H1 (cell line): ENCODE data around the gene ZNF213. TPM values are rescaled to one million over a fixed set of nuclear protein-coding genes. Genes with fewer than 3 reads are reported as not detected.

Source experiments
- CTCF ChIA-PET: fragments of 300-600 bp; sonication (Branson Sonifier 250); formaldehyde crosslinking; loops from one replicate; lab custom pipeline; 2021; ENCODE audit not compliant: partially characterized antibody; lab: Charles Lee
- POLR2A ChIA-PET: fragments of 300-600 bp; sonication (Branson Sonifier 250); formaldehyde crosslinking; loops from one replicate; lab custom pipeline; 2021; ENCODE audit warnings: inconsistent platforms; ENCODE audit not compliant: partially characterized antibody; lab: Charles Lee
- DNase-seq, 2 experiments: peaks; one replicate each; pipeline versions ENCODE4 v3.0.0 to v3.0.0-alpha.2; 2010 to 2022; ENCODE audit warnings: low spot score in 2 of 2, low read depth in 1 of 2, mixed read lengths in 1 of 2
- FAIRE-seq: peaks from 2 replicates; lab custom pipeline; 2011; peaks lifted over from hg19 to GRCh38; lab: Jason Lieb, UNC
- H2AFZ ChIP-seq: 2 replicates; pipeline ENCODE4 v1.8.1; 2012; ENCODE audit warnings: low read length, inconsistent platforms
- H2AK5ac ChIP-seq: 2 replicates; pipeline ENCODE4 v1.6.1; 2013; ENCODE audit warnings: low read depth, low read length
- H2BK120ac ChIP-seq: replicated peaks from 2 replicates; pipeline ENCODE3; 2013; ENCODE audit warnings: low read depth, low read length, inconsistent platforms
- H2BK12ac ChIP-seq: 2 replicates; pipeline ENCODE4 v1.6.1; 2013; ENCODE audit warnings: low read depth, low read length
- H2BK15ac ChIP-seq: 2 replicates; pipeline ENCODE4 v1.6.1; 2013; ENCODE audit warnings: low read length
- H2BK20ac ChIP-seq: 2 replicates; pipeline ENCODE4 v1.6.1; 2013; ENCODE audit warnings: low read length
- H2BK5ac ChIP-seq: 2 replicates; pipeline ENCODE4 v1.6.1; 2013; ENCODE audit warnings: low read depth, low read length
- H3K14ac ChIP-seq: 2 replicates; pipeline ENCODE4 v1.6.1; 2013; ENCODE audit warnings: inconsistent platforms; ENCODE audit not compliant: insufficient read length
- H3K18ac ChIP-seq: 2 replicates; pipeline ENCODE4 v1.6.1; 2013; ENCODE audit warnings: low read length; ENCODE audit errors: extremely low read depth
- H3K23ac ChIP-seq: 2 replicates; pipeline ENCODE4 v1.6.1; 2013; ENCODE audit warnings: inconsistent platforms; ENCODE audit not compliant: insufficient read length
- H3K23me2 ChIP-seq: 2 replicates; pipeline ENCODE4 v1.6.1; 2013; ENCODE audit warnings: low read depth, low read length
- H3K27ac ChIP-seq: 2 replicates; pipeline ENCODE4 v1.6.1; 2011; ENCODE audit warnings: low read depth, low read length, inconsistent platforms
- H3K27me3 ChIP-seq, 4 experiments: replicated peaks in 1 of 4; 1 replicate in 1 of 4; 2 replicates in 3 of 4; pipeline versions ENCODE4 v1.6.1 to v1.8.1; 2011 to 2013; ENCODE audit warnings: low read length in 3 of 4, mild to moderate bottlenecking in 3 of 4, inconsistent platforms in 2 of 4, mixed read lengths in 2 of 4, moderate library complexity in 1 of 4; ENCODE audit not compliant: control insufficient read depth in 3 of 4, insufficient read depth in 3 of 4; ENCODE audit errors: extremely low read depth in 1 of 4
- H3K36me3 ChIP-seq, 4 experiments: 2 replicates each; pipeline versions ENCODE4 v1.6.1 to v1.8.1; 2011 to 2013; ENCODE audit warnings: mild to moderate bottlenecking in 4 of 4, low read length in 3 of 4, moderate library complexity in 2 of 4, control low read depth in 1 of 4, inconsistent platforms in 1 of 4; ENCODE audit not compliant: insufficient read depth in 4 of 4, control insufficient read depth in 2 of 4
- H3K4ac ChIP-seq: replicated peaks from 2 replicates; pipeline ENCODE3; 2013; ENCODE audit warnings: low read length, low read depth, mixed read lengths, inconsistent platforms; ENCODE audit not compliant: insufficient read length
- H3K4me1 ChIP-seq, 4 experiments: replicated peaks in 1 of 4; 1 replicate in 1 of 4; 2 replicates in 3 of 4; pipeline versions ENCODE4 v1.6.1 to v1.8.1; 2011 to 2013; ENCODE audit warnings: low read length in 3 of 4, inconsistent platforms in 2 of 4, mixed read lengths in 1 of 4; ENCODE audit not compliant: insufficient read depth in 4 of 4, control insufficient read depth in 3 of 4
- H3K4me2 ChIP-seq, 2 experiments: 2 replicates each; pipeline versions ENCODE4 v1.6.1 to v1.8.1; 2011 to 2013; ENCODE audit warnings: low read depth in 2 of 2, low read length in 2 of 2, control low read depth in 1 of 2, inconsistent platforms in 1 of 2, mild to moderate bottlenecking in 1 of 2; ENCODE audit not compliant: insufficient read depth in 1 of 2
- H3K4me3 ChIP-seq, 4 experiments: fragments of 200-600, 300-600 bp in 1 of 4; sonication (generic), shearing (Covaris generic), sonication (Bioruptor Twin) in 1 of 4; 2 replicates each; pipeline versions ENCODE4 v1.5.1 to v1.8.1; 2011 to 2016; ENCODE audit warnings: low read length in 4 of 4, low read depth in 3 of 4, control low read depth in 2 of 4, inconsistent platforms in 2 of 4, mild to moderate bottlenecking in 2 of 4, mixed read lengths in 1 of 4, moderate library complexity in 1 of 4; ENCODE audit not compliant: insufficient read depth in 2 of 4; ENCODE audit errors: extremely low read depth in 1 of 4
- H3K56ac ChIP-seq: replicated peaks from 2 replicates; pipeline ENCODE3; 2013; ENCODE audit warnings: low read depth, mild to moderate bottlenecking, mixed read lengths, low read length, inconsistent platforms; ENCODE audit not compliant: insufficient read length
- H3K79me1 ChIP-seq: 2 replicates; pipeline ENCODE4 v1.6.1; 2013; ENCODE audit warnings: low read depth, low read length, control low read depth
- H3K79me2 ChIP-seq, 2 experiments: 2 replicates each; pipeline versions ENCODE4 v1.6.1 to v1.8.1; 2012 to 2013; ENCODE audit warnings: low read length in 2 of 2, mild to moderate bottlenecking in 2 of 2, inconsistent platforms in 1 of 2; ENCODE audit not compliant: insufficient read depth in 2 of 2, control insufficient read depth in 1 of 2
- H3K9ac ChIP-seq, 4 experiments: replicated peaks in 1 of 4; 1 replicate in 1 of 4; 2 replicates in 3 of 4; pipeline versions ENCODE4 v1.6.1 to v1.8.1; 2011 to 2013; ENCODE audit warnings: low read depth in 3 of 4, low read length in 3 of 4, control low read depth in 2 of 4, mild to moderate bottlenecking in 2 of 4, moderate library complexity in 2 of 4, inconsistent platforms in 1 of 4; ENCODE audit errors: extremely low read depth in 1 of 4
- H3K9me3 ChIP-seq, 2 experiments: 2 replicates each; pipeline versions ENCODE4 v1.6.1 to v1.8.1; 2012 to 2013; ENCODE audit warnings: mild to moderate bottlenecking in 2 of 2, moderate library complexity in 2 of 2, control low read depth in 1 of 2, inconsistent platforms in 1 of 2, low read depth in 1 of 2, low read length in 1 of 2, mixed read lengths in 1 of 2; ENCODE audit not compliant: insufficient read depth in 2 of 2
- H4K20me1 ChIP-seq, 2 experiments: replicated peaks in 1 of 2; 2 replicates each; pipeline versions ENCODE3 to v1.8.1; 2011 to 2013; ENCODE audit warnings: inconsistent platforms in 2 of 2, low read length in 2 of 2, mild to moderate bottlenecking in 1 of 2; ENCODE audit not compliant: insufficient read depth in 2 of 2, control insufficient read depth in 1 of 2
- H4K5ac ChIP-seq: 2 replicates; pipeline ENCODE4 v1.6.1; 2013; ENCODE audit warnings: low read length, low read depth, mixed read lengths, inconsistent platforms; ENCODE audit not compliant: insufficient read length
- H4K8ac ChIP-seq: 2 replicates; pipeline ENCODE4 v1.8.0; 2013; ENCODE audit warnings: mild to moderate bottlenecking, moderate library complexity, low read length, inconsistent platforms; ENCODE audit not compliant: insufficient read depth; ENCODE audit errors: extremely low read depth
- H4K91ac ChIP-seq: replicated peaks from 2 replicates; pipeline ENCODE3; 2013; ENCODE audit warnings: low read length, mixed read lengths, inconsistent platforms; ENCODE audit not compliant: insufficient read length
- ASH2L ChIP-seq: fragments of 200-600, 300-600 bp; sonication (generic); IDR thresholded peaks from one replicate; pipeline ENCODE4 v1.7.1; 2017; ENCODE audit warnings: low read length
- CEBPB ChIP-seq: IDR thresholded peaks from 2 replicates; pipeline ENCODE4 v1.6.1; 2012; ENCODE audit warnings: low read depth, low read length
- HDAC6 ChIP-seq: IDR thresholded peaks from one replicate; pipeline ENCODE4 v1.7.1; 2012; ENCODE audit warnings: low read depth, mild to moderate bottlenecking, inconsistent platforms, low read length, moderate library complexity
- NRF1 ChIP-seq: IDR thresholded peaks from 2 replicates; pipeline ENCODE4 v1.6.1; 2011; ENCODE audit warnings: mild to moderate bottlenecking, low read depth, low read length, improper control_type of control experiment
- RFX5 ChIP-seq: IDR thresholded peaks from 2 replicates; pipeline ENCODE4 v1.6.1; 2011; ENCODE audit warnings: low read depth, low read length, improper control_type of control experiment, borderline replicate concordance
- SP1 ChIP-seq: IDR thresholded peaks from 2 replicates; pipeline ENCODE4 v1.6.1; 2011; ENCODE audit warnings: low read depth, low read length
- TAF7 ChIP-seq: optimal IDR thresholded peaks from 2 replicates; pipeline ENCODE3; 2011; ENCODE audit warnings: low read depth, mild to moderate bottlenecking, inconsistent platforms, low read length, moderate library complexity, borderline replicate concordance
- TBP ChIP-seq: IDR thresholded peaks from 2 replicates; pipeline ENCODE4 v1.6.1; 2011; ENCODE audit warnings: low read depth, low read length, improper control_type of control experiment
- TEAD4 ChIP-seq: IDR thresholded peaks from 2 replicates; pipeline ENCODE4 v1.6.1; 2012; ENCODE audit warnings: low read depth, low read length, inconsistent platforms, mixed read lengths
- USF2 ChIP-seq: IDR thresholded peaks from 2 replicates; pipeline ENCODE4 v1.6.1; 2011; ENCODE audit warnings: low read length, improper control_type of control experiment
- ZNF274 ChIP-seq: IDR thresholded peaks from 2 replicates; pipeline ENCODE4 v1.7.0; 2012; ENCODE audit warnings: low read length, borderline replicate concordance; ENCODE audit errors: extremely low read depth
- WGBS, 2 experiments: shearing (Covaris generic) in 1 of 2; methylation state at CpG; one replicate each; pipeline versions ENCODE4 v1.1.6 to v1.1.7; 2013 to 2015; ENCODE audit warnings: low lambda C conversion rate in 2 of 2, mixed read lengths in 2 of 2, inconsistent platforms in 1 of 2, low coverage in 1 of 2, missing lambda C conversion rate in 1 of 2; ENCODE audit not compliant: insufficient replicate concordance in 2 of 2, insufficient coverage in 1 of 2, insufficient read length in 1 of 2; ENCODE audit errors: extremely low coverage in 1 of 2, missing lambda C conversion rate in 1 of 2; 5-methylcytosine and 5-hydroxymethylcytosine counted together
- polyA plus RNA-seq, 7 experiments: library from polyadenylated mRNA; depleted of rRNA in 3 of 7; stranded (reverse) in 5 of 7; unstranded in 2 of 7; fragments of >200 nt in 5 of 7; fragments of 200-250 nt in 2 of 7; gene quantifications; 1 replicate in 5 of 7; 2 replicates in 1 of 7; 4 replicates in 1 of 7; pipeline versions ENCODE4 v1.2.1 to v1.2.3, GENCODE V29; 2011 to 2013; ENCODE audit warnings: missing spikeins in 2 of 7, mixed read lengths in 2 of 7
- total RNA-seq: library from RNA; stranded (reverse); fragmentation: NEBNext Ultra II Directional; extraction: Animal tissue kit (Norgen Biotek cat#: 25700); gene quantifications from 2 replicates; pipeline ENCODE4 v1.2.1, GENCODE V29; 2021

The ZNF213 gene
- total and polyA plus RNA-seq, 2 of the 8 experiments (the other 6 are each of a cell fraction or from before 2014, with no cell fraction given): 1.6 to 6.9 TPM

GRCh38 chr16:3157229-3158025 lies 22.6 kb downstream of the ZNF213 start:
- FAIRE-seq: no peak
- no peak for TF ChIP-seq TAF7
- TF ChIP-seq ZNF274: no peak
- 0 out of 2 replicates have a peak, but pooled peaks have one; percentile 13 for TF ChIP-seq SP1
- peak; percentile 99 for TF ChIP-seq TBP
- TF ChIP-seq CEBPB: peak; percentile 72
- no peak for TF ChIP-seq RFX5
- no peak; the same call in 1 of the 2 replicates for TF ChIP-seq NRF1
- TF ChIP-seq ASH2L: no peak
- TF ChIP-seq USF2: no peak
- TF ChIP-seq HDAC6: no peak
- peak; percentile 6; the same call in 1 of the 2 replicates for TF ChIP-seq TEAD4

More at GRCh38 chr16:3157229-3158025, 22.6 kb downstream of the ZNF213 start:
- Histone ChIP-seq H3K56ac (no peak overlapping the region), H3K79me2 (no peaks in the 10 kb centered on the region), H3K4me2 (peak overlapping the region; percentile 89 to 99), H3K18ac (no peak overlapping the region), H2BK12ac (peak overlapping the region; percentile 68; the same call in 1 of the 2 replicates), H4K91ac (no peak overlapping the region), H2AFZ (peak overlapping the region; percentile 55; the same call in 1 of the 2 replicates), H3K9me3 (no peaks in the 10 kb centered on the region; a peak in 1 of 4 replicates), H2AK5ac (no peak overlapping the region), H3K23ac (no peak overlapping the region), H2BK5ac (no peak overlapping the region), H3K79me1 (no peaks in the 10 kb centered on the region), H3K27ac (no peak overlapping the region), H2BK120ac (no peak overlapping the region), H4K20me1 (peaks cover 0 to 2% of the 10 kb centered on the region in 2 experiments), H4K8ac (no peak overlapping the region), H4K5ac (no peak overlapping the region), H3K23me2 (peaks cover 15% of the 10 kb centered on the region), H3K4ac (no peak overlapping the region), H2BK15ac (no peak overlapping the region), H3K4me3 (peak overlapping the region; percentile 65 to 92 (median 76)), H2BK20ac (no peak overlapping the region), H3K14ac (no peak overlapping the region), H3K9ac (no peak overlapping the region; a peak in 1 of 7 replicates), H3K27me3 (peaks cover 0 to 10% (median 7%) of the 10 kb centered on the region in 4 experiments; a peak in 5 of 7 replicates), H3K4me1 (peaks cover 0 to 7% (median 4%) of the 10 kb centered on the region in 4 experiments; a peak in 3 of 7 replicates), H3K36me3 (no peaks in the 10 kb centered on the region)
- ChIA-PET CTCF (interaction anchor here (0.7 to 3.7 kb wide), 14 partner anchors 8 to 303 kb away, joined by 3 to 14 read pairs (median 4); partner anchors contain the start of gene OR1F1), POLR2A (interaction anchor here (0.6 to 2.9 kb wide), 9 partner anchors 8 to 41 kb away, joined by 3 to 20 read pairs (median 3); partner anchors contain the start of gene ZNF213)
- 2% methylated on average over 59 of the region's 59 CpGs; no CpG with 5 or more reads in 1 of the 2 experiments for WGBS, 2 experiments
- peak in 1 of 2 experiments; percentile 98 for DNase-seq
